NCI-H524 (cell line): ENCODE data around the gene RRAS.
"Not testable (repeated sequence)": the region's sequence is repeated elsewhere in the genome, so short reads cannot be mapped to it uniquely, and the experiment has no call there.

Experiments used
- DNase-seq, 2 experiments: peaks; one replicate each; lab custom pipeline; 2025; lab: John Stamatoyannopoulos, UW

Gene RRAS

DNA sequence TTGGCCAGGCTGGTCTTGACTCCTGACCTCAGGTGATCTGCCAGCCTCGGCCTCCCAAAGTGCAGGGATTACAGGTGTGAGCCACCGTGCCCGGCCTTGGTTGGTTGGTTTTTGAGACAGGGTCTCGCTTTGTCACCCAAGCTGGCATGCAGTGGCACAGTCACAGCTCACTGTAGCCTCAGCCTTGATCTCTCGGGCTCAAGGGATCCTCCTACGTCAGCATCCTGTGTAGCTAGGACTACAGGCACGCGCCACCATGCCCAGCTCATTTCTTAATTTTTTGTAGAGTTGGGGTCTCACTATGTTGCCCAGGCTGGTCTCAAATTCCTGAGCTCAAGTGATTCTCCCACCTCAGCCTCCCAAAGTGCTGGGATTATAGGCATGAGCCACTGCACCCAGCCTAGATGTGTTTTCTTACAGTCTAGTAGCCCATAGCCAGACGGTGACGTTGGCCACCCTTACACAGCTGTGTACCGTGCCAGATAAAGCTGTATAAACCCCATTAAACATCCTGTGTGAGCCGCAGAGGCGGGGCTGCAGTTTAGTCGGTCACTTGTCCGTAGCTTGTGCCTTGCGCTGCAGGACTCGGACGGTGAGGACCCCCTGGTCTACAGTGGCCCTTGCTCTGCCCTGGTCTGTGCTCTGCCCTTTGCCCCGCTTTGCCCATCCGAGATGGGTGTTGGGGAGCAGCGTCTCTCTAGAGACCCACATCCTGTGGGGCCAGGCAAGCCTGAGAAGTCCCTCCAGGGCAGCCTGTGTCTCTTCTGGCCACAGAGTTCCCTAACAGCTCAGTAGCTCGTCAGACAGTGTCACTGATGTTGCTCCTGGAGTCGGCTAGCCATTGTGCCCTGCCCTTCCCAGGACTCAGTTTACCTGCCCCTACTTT is 15.9 kb upstream of the RRAS start:
- no peak for DNase-seq

DNA sequence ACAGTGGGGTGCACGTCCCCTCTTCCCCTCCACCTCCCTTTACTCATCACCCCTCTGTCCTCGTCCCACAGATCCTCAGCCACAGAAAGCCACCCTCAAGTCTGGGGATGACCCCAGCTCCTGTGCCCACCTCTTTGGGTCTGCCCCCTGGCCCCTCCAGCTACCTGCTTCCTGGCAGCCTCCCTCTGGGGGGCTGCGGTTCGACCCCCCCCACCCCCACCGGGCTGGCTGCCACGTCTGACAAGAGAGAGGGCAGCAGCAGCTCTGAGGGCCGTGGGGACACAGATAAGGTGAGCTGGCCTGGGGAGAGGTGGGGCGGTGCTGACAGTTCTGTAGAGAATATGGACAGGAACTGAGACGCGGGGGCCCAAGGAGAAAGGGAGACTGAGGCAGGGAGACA is 14.6 kb upstream of the RRAS start:
- DNase-seq, result no peak

DNA sequence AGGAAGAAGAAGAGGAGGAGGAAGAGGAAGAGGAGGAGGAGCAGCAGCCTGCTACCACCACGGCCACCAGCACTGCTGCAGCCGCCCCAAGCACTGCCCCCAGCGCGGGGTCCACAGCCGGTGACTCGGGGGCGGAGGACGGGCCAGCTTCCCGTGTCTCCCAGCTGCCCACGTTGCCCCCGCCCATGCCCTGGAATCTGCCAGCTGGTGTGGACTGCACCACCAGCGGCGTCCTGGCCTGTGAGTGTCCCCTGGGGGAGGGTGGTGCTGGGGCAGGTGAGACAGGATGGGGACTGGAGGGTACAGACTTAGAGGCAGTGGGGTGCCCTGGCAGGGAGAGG is 13.5 kb upstream of the RRAS start:
- no peak for DNase-seq

DNA sequence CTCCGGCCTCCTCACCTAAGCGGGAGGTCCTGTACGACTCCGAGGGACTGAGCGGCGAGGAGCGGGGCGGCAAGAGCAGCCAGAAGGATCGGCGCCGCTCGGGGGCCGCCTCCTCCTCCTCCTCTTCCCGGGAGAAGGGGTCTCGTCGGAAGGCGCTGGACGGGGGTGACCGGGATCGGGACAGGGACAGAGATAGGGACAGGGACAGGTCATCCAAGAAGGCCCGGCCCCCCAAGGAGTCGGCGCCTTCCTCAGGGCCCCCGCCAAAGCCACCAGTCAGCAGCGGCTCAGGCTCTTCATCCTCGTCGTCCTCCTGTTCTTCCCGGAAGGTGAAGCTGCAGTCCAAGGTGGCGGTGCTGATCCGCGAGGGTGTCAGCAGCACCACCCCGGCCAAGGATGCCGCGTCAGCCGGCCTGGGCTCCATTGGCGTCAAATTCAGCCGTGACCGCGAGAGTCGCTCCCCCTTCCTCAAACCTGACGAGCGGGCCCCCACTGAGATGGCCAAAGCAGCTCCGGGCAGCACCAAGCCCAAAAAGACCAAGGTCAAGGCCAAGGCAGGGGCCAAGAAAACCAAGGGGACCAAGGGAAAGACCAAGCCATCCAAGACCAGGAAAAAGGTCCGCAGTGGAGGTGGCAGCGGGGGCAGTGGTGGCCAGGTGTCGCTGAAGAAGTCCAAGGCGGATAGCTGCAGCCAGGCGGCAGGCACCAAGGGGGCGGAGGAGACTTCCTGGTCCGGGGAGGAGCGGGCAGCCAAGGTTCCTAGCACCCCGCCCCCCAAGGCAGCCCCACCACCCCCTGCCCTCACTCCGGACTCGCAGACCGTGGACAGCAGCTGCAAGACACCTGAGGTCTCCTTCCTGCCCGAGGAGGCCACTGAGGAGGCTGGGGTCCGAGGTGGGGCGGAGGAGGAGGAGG is 12.9 kb upstream of the RRAS start:
- no peak for DNase-seq

DNA sequence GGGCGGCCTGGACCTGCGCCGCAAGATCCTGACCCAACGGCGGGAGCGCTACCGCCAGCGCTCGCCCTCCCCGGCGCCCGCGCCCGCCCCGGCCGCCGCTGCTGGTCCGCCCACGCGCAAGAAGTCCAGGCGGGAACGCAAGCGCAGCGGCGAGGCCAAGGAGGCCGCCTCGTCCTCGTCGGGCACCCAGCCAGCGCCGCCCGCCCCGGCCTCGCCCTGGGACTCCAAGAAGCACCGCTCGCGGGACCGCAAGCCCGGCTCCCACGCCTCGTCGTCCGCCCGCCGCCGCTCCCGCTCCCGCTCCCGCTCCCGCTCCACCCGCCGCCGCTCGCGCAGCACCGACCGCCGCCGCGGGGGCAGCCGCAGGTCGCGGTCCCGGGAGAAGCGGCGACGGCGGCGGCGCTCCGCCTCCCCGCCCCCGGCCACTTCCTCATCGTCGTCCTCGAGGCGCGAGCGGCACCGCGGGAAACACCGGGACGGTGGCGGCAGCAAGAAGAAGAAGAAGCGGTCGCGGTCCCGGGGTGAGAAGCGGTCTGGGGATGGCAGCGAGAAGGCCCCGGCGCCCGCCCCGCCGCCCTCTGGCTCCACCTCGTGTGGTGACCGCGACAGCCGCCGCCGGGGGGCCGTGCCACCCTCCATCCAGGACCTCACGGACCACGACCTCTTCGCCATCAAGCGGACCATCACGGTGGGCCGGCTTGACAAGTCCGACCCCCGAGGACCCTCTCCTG is 12.0 kb upstream of the RRAS start:
- no peak for DNase-seq

DNA sequence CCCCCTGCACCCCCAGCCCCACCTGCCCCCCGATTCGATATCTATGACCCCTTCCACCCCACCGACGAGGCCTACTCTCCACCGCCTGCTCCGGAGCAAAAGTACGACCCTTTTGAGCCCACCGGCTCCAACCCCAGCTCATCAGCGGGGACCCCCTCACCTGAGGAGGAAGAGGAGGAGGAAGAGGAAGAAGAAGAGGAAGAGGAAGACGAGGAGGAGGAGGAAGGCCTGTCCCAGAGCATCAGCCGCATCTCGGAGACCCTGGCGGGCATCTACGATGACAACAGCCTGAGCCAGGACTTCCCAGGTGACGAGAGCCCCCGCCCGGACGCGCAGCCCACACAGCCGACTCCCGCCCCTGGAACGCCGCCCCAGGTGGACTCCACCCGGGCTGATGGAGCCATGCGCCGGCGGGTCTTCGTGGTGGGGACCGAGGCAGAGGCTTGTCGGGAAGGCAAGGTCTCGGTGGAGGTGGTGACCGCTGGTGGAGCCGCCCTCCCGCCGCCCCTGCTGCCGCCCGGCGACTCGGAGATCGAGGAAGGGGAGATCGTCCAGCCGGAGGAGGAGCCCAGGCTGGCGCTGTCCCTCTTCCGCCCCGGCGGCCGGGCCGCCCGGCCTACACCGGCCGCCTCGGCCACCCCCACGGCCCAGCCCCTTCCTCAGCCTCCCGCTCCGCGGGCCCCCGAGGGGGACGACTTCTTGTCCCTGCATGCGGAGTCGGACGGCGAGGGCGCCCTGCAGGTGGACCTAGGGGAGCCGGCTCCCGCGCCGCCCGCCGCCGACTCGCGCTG is 11.3 kb upstream of the RRAS start:
- DNase-seq, result no peak

DNA sequence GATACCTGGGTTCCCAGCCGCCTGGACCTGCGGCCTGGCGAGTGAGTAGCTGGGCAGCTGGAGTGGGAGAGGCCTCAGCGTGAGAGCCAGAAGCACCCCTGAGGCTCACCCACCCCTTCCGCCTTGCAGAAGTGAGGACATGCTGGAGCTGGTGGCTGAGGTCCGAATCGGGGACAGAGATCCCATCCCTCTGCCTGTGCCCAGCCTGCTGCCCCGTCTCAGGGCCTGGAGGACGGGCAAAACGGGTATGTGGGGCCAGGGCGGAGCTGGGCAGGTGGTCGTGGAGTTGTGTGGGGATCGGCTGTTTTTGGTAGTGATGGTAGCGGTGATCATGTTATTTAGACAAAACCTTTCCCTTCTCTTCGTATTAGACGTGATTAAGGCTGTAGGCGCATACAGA is 6.6 kb upstream of the RRAS start:
- DNase-seq, result no peak

DNA sequence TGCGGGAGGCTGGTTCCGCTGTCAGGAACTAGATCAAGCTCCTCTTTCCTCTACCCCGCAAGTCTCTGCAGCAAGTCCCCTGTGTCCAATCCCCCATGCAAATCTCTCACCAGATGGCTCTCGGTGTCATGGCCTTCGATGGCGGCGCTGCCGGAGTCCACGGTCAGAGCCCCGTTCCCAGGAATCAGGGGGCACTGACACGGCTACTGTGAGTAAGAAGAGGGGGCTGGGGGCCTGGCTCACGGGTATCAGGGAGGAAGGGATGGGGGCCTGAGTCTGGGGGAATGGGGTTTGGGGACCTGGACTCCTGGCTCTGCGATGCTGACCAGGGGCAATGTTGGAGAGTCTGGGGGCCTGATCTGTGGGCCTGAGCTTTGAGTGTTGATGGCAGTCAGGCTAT is 6.1 kb upstream of the RRAS start:
- DNase-seq, result no peak

DNA sequence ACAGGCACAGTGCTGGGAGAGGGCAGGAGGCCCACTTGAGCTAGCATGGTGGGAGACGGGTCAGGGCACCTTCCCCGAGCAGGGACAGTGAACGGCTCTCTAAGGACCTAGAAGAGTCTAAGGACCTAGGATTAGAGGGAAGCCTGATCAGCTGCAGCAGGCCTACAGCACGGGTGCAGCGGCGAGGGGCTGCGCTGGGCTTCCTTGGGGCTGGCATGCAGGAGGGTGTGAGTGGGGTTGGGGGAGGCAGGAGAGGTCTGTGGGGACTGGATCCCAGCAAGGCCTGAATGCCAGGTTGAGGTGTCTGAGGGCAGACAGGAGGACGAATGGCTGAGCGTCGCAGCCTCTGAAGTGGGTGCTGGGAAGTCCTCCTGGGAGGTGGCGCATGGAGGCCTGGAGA is 5.6 kb upstream of the RRAS start:
- no peak for DNase-seq

DNA sequence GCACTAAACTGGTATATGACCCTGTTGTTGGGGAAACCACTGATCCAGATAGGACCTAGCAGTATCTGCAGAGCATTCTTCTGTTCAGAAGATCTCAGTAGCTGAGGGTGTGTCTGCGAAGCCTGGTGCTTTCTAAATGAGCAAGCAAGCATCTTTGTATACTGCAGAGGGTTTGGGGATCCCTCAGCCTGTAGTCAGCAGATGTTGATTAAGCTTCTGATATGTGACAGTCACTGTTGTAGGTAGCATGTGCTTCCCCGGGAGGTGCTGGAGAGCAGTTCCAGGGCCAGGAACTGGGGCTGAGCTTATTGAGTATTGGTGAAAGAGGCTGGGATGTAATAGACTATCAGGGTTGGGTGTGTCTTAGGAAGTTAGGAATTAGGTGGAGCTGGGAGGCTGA is 3.5 kb upstream of the RRAS start:
- no peak for DNase-seq

DNA sequence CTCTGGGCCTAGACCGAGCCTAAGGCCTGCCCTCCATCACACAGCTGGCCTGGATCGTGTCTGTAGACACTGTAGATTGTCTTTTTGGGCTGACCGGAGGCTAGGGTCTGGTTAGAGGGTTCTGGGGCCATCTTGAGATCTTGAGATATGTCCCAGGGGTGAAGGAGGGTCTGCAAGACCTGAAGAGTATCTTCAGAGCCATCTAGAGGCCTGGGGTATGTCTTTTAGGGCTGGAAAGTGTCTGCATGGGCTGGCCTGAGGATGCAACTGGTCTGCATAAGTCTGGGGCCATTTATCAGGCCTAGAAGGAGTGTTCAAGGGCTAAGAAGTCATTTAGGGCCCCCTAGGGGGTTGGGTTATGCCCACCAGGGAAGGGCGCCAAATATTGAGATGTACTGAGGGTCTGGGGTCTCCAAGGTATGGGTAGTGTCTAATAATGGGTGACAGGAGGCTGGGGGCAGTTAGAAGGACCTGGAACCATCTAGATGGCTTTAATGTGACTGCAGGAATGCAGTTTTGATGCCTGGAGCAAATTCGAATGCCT is 2.6 kb upstream of the RRAS start:
- DNase-seq, result peak in 1 of 2 experiments; percentile 53

DNA sequence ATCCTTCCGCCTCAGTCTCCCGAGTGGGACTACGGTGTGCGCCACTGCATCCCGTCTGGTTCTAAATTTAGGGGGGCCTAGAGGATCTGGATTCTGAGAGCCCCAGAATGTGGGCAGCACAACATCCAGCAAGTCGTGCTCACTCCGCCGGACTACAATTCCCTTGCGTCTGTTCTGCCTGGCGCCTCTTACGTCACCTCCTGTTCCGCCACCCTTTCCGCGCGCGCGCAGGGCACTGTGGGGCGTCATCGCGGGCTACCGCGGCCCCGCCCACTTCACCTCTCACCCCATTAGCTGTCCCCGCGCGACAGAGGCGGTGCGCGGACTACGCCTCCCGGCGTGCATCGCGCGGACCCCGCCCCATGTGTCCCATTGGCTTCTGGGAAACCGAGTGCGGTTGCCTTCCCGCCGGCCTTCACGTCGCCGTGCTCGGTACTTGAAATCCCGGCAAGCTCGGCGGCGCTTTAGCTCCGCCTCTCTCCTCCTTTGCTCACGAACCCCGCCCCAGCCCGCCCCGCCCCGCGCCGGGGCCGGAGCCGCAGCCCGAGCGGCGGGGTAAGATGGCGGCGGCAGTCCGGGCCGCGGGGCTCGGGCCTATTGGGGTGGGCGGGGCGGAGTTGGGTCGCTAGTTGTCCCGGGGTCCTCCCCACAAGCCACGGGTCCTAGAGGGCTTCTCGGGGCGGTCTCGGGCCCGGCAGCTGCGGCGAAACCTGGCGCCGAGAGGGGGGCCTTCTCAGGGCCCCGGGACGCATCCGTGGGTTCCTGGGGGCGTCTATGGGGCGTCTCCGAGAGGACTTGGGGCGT is 1.9 kb upstream of the RRAS start, which contains the start of gene SCAF1:
SCAF1 (plus strand) TSS at position 522 of the 804 bp plus-strand sequence. CDS start 2,818 bp downstream, outside the sequence.
- peak; percentile 99 to 100 for DNase-seq

DNA sequence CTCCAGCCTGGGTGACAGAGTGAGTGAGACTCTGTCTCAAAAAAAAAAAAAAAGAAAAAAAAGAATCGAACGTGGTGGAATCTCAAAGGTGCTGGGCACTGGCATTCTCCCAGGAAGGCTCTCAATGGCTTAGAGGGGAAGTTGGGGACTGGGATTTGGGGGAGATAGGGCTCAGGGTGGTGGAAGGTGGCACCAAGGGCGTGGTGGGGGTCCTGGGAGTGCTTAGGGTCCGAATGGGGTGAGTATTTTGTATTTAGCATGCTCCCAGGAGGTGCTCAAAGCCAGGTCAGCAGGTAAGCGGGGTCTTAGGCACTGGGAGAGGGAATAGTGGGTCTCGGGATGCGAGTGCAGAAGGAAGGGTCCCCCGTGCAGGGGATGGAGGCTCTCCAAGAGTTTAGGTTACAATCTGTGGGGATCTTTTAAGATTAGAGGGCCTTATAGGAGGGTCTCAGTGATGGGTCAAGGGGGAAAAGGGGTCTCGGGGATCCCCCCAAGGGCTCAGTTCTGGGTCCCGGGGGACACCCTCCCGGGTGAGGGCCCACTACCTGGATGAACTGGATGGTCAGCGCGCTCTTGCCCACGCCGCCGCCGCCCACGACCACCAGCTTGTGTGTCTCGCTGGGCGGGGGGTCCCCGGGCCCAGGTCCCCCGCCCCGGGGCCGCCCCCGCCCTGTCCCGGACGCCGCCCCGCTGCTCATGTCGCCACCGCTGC is 386 bp downstream of the RRAS start:
- DNase-seq, result peak in 1 of 2 experiments; percentile 53

DNA sequence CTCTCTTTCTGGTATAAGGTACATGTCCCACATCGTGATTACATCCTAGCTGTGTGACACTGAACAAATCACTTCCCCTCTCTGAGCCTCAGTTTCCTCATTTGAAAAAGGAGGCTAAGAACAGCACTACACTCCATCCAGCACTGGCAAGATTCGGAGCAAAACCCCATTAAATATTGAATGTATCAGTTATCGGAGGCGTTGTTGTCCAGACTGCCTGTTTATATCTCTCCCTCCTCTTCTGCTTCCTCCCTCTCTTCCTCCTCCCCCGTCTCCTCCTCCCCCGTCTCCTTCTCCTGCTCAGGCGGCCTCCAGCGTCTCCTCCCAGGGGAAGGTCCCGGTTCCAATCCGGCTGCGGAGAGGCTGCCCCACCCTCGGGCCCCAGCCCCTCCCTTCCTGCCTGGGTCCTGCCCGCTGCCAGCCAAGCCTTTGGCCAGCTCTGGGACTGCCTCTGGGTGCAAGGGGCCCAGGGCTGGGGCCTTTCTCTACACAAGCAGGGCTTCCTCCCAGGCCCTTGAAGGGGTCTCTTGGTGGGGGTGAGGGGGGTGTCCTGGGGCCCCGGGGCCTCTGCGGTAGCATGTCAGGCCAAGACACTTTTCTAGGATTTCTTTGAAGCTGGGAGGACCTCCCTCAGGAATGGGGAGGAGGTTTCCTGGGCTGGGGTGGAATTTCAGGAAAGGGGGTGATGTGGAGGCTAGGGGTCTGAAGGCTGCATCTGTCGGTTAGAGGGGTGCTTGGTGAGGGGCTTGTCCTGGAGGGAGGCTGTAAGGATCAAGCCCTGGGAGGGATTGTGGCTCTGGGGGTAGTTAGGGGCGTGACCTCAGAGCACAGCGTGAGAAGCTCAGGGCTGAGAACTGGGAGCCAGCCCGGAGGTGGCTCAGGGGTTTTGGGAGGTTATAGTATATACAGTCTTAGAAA is 1.9 kb downstream of the RRAS start:
- no peak for DNase-seq

DNA sequence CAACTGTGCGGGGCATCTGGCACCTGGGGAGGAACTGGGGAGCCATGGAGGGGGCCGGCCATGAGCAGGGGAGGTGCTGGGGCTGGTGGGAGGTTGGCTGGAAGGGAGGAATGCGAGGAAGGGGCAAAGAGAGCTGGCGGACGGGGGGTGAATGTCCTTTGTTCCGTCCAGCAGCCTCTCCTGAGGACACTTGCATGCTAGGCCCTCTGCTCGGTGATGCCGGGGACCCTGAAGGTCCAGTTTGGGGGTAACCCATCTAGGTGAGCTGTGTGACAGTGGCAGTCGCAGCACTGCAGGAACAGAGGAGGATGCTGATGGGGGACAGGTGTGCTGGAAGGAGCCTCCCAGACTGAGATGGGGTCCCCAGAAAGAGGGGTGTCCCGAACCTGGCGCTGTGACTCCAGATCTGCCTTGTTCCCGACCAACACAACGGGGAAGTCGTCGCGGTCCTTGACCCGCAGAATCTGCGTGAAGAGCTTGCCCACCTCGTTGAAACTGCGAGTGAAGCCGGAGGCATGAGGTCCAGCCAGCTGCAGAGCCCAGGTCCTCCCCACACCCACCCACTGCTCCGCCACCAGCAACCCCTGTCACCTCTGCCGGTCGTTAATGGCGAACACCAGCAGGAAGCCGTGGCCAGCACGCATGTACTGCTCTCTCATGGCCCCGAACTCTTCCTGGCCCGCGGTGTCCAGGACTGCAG is 3.6 kb downstream of the RRAS start:
- no peak for DNase-seq

DNA sequence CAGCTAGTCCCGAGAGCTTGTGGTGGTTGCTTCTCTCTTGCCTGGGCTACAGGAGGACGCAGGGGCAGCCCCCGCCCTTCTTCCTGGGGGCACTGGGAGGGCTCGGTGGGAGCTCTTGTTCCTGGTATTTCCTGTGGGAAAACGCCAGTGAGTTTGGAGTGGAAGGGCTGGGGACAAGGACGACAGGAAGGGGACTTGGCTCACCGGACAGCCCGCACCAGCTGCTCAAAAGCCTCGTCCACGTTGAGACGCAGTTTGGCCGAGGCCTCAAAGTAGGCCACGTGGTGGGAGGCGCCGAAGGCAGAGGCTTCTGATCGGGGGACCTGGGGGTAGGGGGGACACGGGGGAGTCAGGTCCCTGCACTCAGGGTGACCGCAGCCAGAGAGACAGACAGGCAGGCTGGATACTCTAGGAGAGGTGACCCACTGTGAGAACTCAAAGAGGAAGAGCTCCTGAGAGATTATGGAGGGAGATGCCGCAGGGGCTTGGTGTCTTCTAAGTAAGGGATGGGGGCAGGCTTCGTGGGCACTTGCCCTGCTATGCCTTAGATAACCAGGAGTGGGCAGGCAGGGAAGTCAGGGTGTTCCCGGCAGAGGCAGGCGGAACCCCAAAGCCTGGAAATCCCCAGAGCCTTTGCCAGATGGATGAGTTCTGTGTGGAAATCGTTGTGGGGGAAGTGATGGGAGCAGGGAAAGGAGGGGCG is 4.3 kb downstream of the RRAS start:
- DNase-seq, result peak in 1 of 2 experiments; percentile 34

DNA sequence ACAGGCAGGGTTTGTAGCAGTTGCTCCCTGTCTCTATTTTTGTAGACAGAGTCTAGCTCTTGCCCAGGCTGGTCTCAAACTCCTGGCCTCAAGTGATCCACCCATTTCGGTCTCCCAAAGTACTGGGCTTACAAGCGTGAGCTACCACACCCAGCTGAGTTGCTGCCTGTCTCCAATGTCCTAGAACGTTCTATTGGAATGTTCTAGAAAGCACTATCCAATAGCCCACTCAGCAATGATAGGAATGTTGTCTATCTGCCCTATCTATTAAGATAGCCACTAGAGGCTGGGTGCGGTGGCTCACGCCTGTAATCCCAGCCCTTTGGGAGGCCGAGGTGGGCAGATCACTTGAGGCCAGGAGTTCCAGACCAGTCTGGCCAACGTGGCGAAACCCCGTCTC is 6.7 kb downstream of the RRAS start:
- DNase-seq, result not testable (repeated sequence)
